TTC549 (cell line): ENCODE data around the gene DTNBP1.

Experiments used
- FAIRE-seq: peaks from 2 replicates; lab custom pipeline; 2012; peaks lifted over from hg19 to GRCh38; lab: Jason Lieb, UNC

Gene DTNBP1

DNA sequence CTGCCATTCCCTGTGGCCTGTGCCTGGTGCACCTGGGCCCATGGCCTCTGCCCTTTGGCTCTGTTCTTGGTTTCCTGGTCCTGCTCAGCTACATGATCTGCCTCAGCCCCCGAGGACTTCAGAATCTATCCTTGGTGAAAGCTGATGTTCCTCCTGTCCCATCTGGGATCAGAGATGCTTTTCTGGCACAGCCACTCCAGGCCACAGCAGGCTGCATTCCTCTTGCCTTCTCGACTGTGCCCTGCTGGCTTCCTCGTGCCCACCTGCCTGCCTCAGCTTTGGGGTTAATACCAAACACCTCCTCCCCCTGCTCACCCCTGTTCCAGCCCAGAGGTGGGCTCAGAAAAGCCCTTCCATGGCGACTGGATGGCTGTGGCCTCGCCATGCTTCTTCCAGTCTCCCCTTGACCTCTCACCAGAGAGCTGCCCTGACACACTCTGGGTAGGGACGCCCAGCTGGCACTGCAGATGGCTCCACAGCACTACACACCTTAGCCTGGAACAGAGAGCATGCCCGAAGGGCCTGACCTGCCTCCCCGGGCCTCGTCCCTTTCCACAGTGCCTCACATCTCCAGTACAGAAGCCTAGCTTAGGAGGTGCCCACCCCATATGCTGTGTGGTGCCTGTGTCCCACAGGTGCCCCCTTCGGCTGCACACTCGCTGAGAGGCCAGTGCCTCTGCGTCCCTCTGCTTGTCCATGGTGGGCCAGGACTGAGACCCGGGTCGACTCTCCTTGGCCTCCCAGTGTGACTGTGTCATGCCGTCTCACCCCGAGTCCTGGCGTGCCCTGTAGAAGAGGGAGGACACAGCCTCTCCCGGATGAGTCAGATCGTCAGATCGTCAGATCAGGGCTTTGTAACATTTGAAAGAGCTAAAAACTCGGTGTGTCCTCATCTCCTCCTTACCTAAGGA, 148.8 kb downstream of the DTNBP1 start:
- FAIRE-seq, result no peak

DNA sequence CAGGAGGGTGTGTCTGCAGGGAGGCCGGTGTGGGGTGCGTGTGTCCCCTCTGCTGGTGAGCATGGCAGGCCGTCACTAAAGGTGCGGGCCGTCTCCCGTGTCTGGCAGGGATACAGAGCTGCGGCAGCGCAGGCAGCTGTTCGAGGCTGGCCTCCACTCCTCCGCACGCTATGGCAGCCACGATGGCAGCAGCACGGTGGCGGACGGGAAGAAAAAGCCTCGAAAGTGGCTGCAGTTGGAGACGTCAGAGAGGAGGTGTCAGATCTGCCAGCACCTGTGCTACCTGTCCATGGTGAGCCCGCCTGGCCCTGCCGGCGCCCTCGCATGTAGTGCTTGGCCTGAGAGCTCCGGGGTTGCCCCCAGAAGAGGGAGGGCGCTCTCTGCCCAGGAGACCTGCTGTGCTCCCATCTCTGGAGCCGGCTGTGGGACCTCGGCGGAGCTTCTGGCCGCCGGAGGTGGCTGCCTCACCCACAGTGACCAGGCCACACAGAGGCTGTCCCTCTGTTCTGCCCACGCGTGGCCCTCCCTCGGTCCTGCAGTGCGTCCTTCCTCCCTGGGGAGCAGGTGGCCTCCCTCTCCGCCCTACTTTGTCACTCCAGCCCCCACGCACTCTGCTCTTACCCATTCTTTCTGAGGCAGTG, 149.6 kb downstream of the DTNBP1 start:
- no peak for FAIRE-seq

DNA sequence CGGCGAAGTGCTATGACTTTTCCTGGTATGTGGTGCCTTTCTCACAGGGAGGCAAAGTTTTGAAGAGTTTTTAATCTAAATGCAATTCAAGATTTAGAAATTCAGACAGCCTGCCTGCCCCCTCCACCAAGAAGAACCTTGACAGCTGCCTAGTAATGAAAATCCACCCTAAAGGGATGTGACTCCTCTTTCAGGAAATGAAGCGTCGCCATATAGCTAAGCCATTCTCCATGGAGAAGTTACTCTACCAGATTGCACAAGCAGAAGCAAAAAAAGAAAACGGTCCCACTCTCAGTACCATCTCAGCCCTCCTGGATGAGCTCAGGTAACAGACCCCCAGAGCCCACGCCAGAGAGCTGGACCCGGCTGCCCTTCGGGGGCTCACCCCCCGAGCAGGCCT, 150.1 kb downstream of the DTNBP1 start:
- no peak for FAIRE-seq

DNA sequence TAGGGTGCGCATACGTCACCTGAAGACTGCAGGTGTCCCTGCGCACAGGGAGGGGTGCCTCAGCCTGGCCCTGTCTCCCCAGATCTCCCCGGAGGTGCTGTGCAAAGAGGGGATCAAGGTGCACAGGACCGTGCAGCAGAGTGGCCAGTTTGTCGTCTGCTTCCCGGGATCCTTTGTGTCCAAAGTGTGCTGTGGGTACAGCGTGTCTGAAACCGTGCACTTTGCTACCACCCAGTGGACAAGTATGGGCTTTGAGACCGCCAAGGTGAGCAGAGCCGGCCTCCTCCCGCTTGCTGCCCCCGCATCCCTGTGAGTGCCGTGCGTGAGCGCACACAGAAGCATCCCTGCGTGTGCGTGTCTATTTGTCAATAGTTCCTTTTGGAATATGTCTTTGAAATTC, 150.7 kb downstream of the DTNBP1 start:
- no peak for FAIRE-seq

DNA sequence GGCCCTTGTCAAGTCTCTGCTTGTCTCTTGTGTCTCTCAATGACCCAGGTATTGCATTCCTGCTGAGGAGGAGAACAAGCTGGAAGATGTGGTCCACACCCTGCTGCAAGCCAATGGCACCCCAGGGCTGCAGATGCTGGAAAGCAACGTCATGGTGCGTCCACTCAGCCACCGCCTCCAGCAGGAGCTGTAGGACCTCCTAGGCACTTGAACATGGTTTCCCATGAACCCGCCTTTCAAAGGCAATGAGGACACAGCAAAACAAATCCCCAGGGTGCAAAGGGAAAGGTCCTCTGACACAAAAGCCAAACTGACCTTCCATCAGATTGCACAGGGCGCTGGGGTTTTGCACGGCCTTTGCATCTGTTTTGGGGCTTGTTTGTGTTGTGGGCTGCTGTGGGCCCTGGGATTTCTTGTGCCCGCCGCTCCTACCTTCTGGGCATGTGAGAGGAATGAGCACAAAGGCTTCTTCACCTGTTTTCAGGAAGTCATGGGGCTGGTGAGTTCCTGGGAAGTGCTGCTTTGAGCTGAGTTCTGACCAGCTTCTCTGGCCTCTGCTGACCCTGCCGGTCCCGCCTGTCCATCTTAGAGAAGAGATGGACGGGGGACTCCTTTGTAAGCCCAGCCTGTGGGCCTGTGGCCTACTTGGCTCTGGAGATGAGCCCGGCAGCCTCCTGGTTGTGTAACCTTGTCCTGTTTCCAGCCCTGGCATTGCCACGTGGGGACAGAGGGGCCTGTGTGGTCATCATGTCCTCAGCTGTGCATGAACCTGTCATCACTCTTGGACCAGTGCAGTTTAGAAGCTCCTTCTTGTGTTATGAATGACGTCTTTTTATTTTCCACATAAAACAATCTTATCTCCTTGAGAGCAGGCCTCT, 151.3 kb downstream of the DTNBP1 start:
- no peak for FAIRE-seq

DNA sequence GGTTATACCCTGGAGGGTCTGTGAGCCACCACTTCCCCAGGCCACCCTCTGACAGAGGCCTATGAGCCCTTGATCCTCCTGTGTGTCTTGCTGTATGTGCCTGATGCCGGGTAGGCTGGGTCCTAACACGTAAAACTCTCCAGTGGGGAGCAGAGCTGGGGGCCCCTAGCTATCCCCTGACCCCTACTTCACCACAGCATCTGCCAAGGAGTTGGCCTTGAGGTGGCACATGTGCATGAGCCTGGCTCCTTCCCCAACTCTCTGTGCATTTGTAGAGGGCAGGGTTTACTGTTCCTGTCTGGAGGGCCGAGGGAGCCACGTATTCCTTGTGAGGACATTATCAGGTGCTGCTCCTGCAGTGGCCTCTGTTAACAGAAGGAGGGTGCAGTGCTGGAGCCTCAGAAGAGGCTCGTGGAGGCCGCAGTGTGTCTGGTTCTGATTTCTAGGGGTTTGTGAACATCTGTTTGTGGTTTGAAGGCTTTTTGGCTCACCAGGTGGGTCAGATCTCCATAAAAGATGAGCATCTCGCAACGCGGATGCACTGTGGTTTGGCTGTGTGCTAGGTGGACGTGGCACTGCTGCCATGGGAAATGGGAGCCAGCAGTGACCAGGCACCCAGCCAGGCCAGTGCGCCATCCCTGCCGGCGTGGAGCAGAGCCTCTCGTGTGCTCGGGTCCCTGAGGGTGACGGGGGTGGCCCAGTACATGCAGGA, 152.1 kb downstream of the DTNBP1 start:
- no peak for FAIRE-seq

DNA sequence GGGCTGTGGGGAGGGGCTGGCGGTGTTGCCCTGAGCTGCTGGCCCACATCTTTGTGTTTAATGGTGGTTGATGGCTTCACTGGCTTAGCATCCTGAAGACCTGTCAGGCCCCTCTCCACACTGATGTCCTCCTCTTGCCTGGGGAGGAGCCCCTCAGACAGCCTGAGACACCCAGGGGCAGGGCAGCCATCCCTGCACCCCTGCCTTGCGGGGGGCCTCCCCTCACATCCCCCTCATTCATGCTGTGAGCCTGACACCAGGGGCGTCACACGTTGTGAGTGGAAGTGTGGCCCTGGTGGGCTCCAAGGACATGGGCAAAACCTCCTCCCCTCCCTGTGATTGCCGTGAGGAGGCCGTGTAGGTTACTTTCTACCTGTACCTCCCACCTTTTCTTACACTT, 152.7 kb downstream of the DTNBP1 start:
- FAIRE-seq, result no peak

DNA sequence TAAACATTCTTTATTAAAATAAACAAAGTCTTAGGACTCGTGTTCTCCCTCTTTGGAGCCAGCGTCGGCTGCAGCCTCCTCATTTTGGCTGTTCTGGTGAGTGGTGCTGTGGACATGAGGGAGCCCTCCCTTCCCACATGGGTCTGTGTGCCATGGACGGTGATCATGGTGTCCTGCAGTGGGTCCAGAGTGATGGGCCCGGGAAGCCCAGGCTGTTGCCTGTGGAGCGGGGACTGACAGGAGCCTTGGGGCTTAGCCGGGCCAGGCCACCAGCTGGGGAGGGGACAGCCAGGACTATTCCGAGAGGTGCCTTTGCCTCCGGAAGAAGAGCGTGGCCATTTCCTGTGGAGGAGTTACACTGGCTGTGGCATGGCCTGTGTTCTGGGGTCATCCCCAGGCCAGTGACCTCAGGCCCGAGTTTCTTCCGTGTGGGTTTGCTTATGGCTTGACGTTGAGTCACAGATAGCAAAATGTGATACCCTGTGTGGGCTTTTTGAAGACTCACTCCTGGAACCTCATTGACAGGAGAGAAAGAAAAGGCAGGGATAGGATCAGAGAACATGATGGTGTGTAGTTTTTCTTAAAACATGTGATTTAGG, 153.4 kb downstream of the DTNBP1 start:
- no peak for FAIRE-seq

DNA sequence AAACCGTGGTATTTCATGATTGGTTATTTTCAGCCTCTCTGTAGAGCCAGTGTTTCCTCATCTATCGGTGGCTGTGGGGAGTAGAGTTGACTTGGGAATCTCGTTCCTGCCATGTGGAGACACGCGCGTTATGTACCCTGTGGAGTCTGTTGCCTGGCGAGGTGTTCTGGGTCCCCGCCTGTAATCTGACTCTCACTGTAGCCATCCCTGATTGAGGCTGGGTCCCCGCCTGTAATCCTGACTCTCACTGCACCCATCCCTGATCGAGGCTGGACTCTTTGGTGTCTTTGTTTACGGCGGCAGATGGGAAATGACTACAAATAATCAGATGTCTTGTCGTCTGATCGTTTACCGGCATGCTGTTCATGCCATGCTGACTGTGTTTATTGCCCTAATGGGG, 153.9 kb downstream of the DTNBP1 start:
- FAIRE-seq, result no peak

DNA sequence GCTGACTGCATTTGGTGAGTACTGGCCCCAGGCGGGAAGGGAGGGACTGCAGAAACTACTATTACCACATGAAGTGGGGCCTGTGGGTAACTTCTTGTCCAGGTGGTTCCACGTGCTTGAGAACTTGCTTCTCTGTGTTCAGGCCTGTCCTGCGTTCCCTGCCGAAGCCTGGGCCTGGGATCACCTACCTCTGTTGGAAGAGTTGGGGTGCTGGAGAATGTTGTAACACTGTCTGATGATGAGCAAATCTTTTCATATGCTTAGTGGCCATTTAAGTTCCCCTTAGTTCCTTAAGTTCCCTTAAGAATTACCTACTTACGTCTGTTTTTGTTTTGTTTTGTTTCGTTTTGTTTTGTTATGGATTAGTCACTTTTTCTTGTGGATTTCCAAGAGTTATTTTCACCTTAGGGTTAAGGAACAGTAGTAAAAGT, 154.4 kb downstream of the DTNBP1 start:
- no peak for FAIRE-seq

DNA sequence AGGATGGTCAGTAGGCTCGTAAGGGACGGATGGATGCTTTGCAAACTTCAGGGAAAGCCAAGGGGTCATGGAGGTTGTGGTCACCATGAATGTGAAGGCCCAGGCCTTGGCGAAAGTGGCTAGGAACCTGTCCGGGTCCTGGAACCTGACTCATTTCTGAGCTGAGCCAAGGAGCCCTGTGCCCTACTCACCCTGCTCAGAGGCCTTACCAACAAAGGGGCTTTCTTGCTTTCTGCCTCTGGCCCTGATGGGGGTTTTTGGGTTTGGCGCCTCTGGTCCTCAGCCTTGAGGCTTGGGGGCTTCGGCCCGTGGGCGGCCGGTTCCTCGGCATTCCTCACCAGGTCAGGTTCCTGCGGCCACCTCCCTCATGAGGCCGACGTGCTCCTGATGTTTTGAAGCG, 155.1 kb downstream of the DTNBP1 start:
- no peak for FAIRE-seq

DNA sequence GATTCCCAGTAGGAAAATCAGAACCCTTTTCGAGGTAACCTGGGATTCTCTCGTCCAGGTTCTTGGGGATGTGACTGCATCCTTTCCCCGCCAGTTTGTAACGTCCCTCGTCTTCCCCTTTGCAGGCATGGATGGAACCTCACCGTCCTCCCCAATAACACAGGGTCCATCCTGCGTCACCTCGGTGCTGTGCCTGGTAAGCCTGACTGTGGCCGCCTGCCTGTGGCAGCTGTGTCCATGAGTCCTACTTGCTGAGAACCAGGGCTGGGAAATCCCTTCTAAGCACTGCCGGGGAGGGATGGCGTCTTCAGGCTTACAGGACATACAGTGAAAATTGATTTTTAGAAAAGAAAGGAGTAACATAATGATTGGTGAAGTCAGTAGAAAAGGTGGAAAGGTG, 155.6 kb downstream of the DTNBP1 start:
- no peak for FAIRE-seq

DNA sequence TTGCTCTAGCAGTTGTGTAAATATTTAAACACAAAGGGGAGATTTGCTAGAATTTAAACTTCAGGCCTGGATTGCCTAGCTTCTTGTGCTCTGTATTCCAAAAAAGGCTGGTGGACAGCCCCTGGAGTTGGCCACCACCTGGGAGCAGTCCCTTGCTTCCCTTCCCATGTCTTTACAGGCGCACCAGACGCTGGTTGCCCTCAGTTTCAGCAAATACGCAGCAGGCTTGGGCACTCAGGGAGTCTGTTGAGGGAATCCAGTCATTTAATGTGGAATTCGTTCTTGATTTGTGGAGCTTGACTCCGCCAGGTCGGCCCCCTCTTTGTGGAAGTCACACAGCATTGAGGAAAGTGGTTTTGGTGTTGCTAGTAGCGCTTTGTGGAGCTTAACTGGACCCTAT, 156.8 kb downstream of the DTNBP1 start:
- no peak for FAIRE-seq

DNA sequence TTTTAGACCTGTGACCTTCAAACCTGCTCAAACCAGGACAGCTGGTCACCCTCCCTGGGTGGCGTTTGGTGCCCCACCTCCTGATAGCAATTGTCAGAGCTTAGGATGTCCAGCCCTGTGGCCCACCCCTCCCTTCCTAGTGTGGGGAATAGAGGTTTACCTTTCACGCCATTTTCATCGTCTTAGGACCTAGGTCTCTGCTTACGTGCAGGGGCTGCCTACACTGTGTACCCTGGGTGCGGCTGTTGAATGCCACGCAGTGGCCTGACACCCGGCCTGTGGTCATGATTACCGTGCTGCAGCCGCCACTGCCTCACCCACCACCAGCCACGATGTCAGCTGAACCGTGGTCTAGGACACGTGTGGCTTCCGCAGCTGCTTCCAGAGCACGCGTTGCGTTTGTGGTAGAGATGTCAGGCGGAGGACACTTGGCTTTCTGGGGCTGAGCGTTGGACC, 157.3 kb downstream of the DTNBP1 start:
- no peak for FAIRE-seq

DNA sequence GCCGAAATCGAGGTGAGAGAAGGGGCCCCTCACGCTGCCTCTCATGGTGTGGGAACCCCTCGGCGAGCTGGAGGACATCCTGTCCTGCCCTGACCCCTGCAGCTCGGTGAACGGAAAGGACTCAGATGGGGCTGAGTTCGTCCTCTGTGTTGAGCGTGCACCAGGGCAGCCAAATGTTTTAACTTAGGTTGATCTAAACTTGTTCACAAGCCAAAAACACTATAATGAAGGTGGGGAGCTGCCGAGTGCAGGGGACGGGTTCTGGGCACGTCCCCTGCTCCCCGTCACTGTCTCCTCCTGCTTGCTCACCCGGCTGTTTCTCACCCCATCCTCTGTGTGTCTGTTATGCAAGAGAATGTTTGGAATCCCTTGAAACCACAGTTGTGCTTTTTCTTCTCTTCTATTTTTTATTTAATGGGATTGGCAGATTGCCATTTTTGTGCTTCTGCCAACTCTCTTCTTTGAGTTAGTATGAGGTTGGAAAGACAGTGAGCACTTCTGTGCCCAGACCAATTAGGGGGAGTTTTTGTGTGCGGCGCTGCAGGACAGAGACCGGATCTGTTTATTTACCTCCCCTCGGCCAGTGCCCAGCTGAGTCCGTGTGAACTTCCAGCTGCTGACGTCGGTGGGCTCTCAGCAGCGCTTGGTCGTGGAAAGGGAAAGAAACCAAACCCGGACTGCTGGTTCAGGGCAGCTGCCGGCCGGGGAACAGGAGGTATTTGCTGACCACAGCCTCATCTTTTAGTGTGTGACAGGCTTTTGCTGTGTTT, 158.1 kb downstream of the DTNBP1 start:
- no peak for FAIRE-seq

DNA sequence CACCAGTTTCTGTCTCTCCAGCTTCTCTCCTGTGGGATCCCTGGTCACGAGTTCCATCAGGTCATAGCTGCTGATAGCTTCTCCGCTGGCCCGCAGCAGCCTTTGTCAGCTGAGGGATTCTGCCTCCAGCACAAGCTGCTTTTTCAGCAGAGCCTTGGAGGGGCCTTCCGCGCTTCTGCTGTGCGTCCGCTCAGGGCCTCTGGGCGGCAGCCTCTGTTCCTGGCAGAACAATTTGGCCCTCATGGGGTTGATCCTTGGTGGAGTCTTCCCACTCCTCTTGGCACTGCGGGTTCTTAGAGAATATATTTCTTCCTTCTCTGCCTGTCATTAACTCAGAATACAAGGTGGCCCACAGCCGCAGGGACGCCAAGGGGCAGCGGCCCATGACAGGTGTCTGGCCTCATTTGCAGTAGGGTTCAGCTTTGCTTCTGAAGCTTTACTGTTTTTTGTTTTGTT, 158.8 kb downstream of the DTNBP1 start:
- FAIRE-seq, result no peak

DNA sequence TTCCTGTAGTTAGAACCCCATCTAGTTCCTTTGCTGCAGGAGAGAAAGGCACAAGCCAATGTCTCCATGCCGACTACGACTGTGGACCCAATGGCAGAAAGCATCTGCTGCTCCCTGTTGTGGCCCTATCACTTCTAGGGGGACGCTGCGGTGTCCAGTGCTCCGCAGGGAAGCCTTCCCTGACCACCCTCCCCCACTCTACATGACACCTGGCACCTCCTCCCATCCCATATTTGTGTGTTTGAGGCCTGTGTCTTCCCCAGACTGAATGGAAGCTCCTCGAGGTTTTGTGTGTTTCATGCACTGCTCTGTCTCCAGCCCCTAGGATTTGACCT, 159.5 kb downstream of the DTNBP1 start:
- FAIRE-seq, result no peak

DNA sequence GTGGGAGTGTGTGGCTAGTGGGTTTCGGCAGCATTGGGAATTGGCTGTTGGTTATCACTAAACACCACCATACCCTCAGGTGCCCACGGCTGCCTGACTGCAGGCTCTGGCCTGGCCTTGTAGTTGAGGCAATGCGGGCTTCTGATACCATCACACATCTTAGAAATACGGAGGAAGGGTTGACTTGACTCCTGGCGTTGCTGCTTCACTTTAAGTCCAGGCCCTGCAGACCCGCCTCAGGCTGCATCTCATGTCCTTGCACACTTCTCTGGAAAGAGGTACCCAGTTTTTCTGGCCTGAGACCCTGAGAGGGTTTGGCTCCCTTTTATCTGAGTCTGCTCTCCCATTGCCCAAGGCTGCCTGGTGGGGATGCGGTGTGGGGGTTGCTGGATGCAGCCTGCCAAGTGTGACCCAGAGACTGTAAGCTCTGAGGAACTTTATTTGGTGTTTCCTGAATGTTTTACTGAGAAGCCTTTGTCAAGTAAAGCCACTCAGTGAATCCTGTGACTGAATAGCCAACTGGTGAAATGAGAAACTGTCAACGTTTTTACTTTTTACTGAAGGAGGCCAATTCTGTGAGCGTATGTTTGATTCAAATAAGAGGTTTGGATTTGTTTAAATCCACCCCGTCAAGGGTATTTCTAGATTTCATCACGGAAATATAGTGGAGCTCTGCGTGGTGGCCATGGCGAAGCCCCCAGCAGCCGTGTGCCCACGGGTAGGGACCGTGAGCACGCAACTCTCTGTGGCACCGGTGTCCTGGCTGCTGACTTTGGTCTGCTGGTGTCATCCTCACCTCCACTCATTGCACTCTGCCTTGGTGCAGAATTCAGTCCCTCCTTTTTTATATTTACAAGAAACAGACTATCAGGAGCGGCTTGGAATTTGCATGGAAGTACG, 160.1 kb downstream of the DTNBP1 start:
- no peak for FAIRE-seq

DNA sequence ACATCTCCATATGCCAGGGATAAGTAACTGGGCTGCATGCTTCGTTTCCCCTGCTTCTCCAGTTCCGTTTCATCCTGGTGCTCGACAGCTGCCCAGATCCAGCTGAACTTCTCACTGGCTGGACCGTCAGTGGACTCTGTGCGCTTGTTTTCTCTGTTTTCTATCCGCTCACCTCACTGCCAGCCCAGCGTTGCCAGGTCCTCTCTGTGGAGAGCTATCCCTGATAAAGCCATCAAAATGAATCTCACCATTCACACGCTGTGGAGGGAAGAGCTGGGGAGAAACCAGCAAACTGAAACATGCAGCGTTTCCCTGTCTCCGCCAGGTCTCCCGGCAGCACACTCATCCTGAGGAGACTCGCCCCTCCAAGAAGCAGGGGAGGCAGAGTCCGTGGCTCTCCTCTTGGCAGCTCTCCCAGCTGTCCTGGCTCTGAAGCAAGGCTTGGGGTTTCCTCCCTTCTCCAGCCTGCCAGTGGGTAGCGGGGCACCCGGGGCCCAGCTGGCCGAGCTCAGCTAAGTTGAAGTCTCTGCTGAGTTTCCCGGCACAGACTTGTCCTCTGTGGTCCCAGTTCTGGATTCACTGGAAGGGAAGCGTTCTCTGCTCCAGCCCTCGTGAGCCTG, 160.9 kb downstream of the DTNBP1 start:
- no peak for FAIRE-seq
